ENCODE data around the gene LAMTOR4. TPM values are rescaled to one million over a fixed set of nuclear protein-coding genes. Genes with fewer than 3 reads are reported as not detected.
"Not testable (repeated sequence)": the region's sequence is repeated elsewhere in the genome, so short reads cannot be mapped to it uniquely, and the experiment has no call there.

LAMTOR4 gene
- total RNA-seq, 2 experiments from 2014 or later: 108 to 116 TPM

DNA sequence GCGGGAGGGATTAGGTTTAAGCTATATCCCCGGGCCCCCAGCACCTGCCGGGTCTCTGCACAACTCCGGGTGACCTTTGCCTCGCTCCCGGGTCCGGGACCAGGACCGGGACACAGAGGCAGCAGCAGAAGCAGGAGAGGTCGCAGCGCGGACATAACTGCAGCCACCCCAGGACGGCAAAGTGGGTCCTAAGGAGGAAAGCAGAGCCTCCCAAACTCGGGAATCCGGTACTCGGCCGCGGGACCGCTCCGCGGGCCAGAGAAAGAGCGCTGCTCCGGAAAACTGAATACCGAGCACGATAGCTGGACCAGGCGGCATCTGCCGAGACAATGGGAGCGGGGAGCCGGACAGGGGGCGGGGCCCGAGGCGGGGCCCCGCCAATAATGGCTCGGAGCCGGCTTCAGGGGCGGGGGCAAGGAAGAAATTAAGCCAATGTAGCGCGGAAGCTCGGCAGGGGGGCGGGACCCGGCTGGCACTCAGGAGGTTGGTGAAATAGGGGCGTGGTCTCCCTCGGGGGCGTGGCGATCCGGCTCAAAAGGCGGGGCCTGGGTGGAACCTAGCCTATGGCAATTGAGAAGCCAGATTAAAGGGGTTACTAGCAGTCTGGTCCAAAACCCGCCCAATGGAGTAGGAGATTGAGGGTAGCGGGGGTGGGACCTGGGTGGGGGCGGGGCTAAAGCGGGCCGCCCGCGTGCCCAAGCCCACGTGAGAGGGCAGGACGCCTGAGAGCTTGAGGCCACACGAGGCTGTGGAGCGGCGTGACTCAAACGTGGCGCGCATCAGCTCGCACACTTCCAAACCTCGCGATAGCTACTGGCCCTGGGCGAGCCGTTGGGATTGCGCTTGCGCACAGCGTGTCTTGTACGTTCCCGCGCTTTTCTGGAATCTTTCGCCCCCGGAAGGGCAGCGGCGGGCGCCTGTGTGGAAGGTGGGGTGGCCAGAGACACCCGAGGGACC, 28.6 kb downstream of the LAMTOR4 start, which contains the start of the genes GPC2 and STAG3:
GPC2 (minus strand) TSS at position 337 of the 957 bp plus-strand sequence; CDS start at position 155, 182 bp downstream.
STAG3 (plus strand) TSS at position 874 of the 957 bp plus-strand sequence. CDS start 2,639 bp downstream, outside the sequence.
- intact Hi-C loops (cut with micrococcal nuclease): no loop called here
- Mint-ChIP-seq H3K9me3 (peaks cover 3% of the 10 kb centered on the region), H3K4me1 (ENCODE audit: low read depth) (peaks cover 32% of the 10 kb centered on the region), H3K27me3 (no peaks in the 10 kb centered on the region), H3K27ac (peak within 1 kb of the TSS; percentile 25), H3K4me3 (peak within 1 kb of the TSS; percentile 76), H3K36me3 (ENCODE audit: low read depth) (no peaks in the 10 kb centered on the region)
- peak; percentile 91 for ATAC-seq
- ChIA-PET POLR2A (interaction anchor here (0.7 to 4.1 kb wide), 7 partner anchors 11 to 388 kb away, joined by 3 to 18 read pairs (median 3); no protein-coding TSS in a partner anchor), CTCF (interaction anchor here (0.6 to 2.3 kb wide), 6 partner anchors 10 to 46 kb away, joined by 3 to 10 read pairs (median 4); partner anchors contain the start of genes GAL3ST4 and PVRIG)
- TF ChIP-seq, protein P1, sequence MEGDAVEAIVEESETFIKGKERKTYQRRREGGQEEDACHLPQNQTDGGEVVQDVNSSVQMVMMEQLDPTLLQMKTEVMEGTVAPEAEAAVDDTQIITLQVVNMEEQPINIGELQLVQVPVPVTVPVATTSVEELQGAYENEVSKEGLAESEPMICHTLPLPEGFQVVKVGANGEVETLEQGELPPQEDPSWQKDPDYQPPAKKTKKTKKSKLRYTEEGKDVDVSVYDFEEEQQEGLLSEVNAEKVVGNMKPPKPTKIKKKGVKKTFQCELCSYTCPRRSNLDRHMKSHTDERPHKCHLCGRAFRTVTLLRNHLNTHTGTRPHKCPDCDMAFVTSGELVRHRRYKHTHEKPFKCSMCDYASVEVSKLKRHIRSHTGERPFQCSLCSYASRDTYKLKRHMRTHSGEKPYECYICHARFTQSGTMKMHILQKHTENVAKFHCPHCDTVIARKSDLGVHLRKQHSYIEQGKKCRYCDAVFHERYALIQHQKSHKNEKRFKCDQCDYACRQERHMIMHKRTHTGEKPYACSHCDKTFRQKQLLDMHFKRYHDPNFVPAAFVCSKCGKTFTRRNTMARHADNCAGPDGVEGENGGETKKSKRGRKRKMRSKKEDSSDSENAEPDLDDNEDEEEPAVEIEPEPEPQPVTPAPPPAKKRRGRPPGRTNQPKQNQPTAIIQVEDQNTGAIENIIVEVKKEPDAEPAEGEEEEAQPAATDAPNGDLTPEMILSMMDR (IDR thresholded peaks at IDR 0.05): no peak
- peak; percentile 99 for DNase-seq

DNA sequence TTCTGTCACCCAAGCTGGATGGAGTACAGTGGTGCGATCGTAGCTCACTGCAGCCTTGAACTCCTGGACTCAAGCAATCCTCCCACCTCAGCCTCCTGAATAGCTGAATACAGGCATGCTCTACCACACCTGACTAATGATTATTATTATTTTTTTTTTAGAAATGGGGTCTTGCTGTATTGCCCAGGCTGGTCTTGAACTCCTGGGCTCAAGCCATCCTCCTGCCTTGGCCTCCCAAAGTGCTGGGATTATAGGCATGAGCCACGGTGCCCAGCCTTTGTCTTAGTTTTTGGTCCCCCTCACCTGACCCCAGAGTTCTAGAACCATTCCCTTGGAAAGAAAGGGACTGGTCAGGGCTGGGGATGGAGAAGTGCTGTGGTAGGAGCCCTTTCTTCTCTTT, 31.4 kb downstream of the LAMTOR4 start:
- peak overlapping the region; percentile 55 for H3K4me3 Mint-ChIP-seq
- H3K4me1 Mint-ChIP-seq (ENCODE audit: low read depth): peaks cover 42% of the 10 kb centered on the region
- POLR2A ChIA-PET: interaction anchor here (1.1 to 2.7 kb wide), 3 partner anchors 14 to 31 kb away, joined by 3 to 11 read pairs (median 4); no protein-coding TSS in a partner anchor
- CTCF ChIA-PET: interaction anchor here (0.7 to 2.7 kb wide), 5 partner anchors 9 to 50 kb away, joined by 3 to 17 read pairs (median 8); no protein-coding TSS in a partner anchor
- H3K9me3 Mint-ChIP-seq; H3K27me3 Mint-ChIP-seq; DNase-seq; intact Hi-C loops (cut with micrococcal nuclease); ATAC-seq; H3K36me3 Mint-ChIP-seq (ENCODE audit: low read depth): not testable (repeated sequence)
- peak overlapping the region; percentile 87 for H3K27ac Mint-ChIP-seq

- H3K4me3 Mint-ChIP-seq; H3K36me3 Mint-ChIP-seq (ENCODE audit: low read depth); DNase-seq; H3K27me3 Mint-ChIP-seq; intact Hi-C loops (cut with micrococcal nuclease); H3K9me3 Mint-ChIP-seq; ATAC-seq: not testable (repeated sequence)
- peak overlapping the region; percentile 55 for H3K27ac Mint-ChIP-seq
- ChIA-PET CTCF (interaction anchor here (1.0 kb wide), 1 partner anchor 40 kb away, joined by 3 read pairs; no protein-coding TSS in a partner anchor), POLR2A (interaction anchor here (2.7 kb wide), 1 partner anchor 11 kb away, joined by 11 read pairs; no protein-coding TSS in a partner anchor)
- H3K4me1 Mint-ChIP-seq (ENCODE audit: low read depth): peaks cover 35% of the 10 kb centered on the region
Measured at GRCh38 chr7:100182616-100183015, 33.9 kb downstream of the LAMTOR4 start.

DNA sequence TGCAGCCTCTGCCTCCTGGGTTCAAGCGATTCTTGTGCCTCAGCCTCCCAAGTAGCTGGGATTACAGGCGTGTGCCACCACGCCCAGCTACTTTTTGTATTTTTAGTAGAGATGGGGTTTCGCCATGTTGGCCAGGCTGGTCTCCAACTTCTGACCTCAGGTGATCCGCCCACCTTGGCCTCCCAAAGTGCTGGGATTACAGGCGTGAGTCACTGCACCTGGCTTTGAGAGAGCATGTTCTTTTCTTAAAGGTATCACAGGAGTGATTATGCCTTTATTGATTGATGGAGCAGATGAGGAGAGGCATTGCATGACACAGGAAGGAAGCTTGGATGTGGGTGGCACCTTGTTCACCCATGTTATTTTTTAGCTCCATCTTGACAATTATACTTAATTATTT, 34.4 kb downstream of the LAMTOR4 start:
- DNase-seq; intact Hi-C loops (cut with micrococcal nuclease); ATAC-seq; H3K36me3 Mint-ChIP-seq (ENCODE audit: low read depth); H3K4me3 Mint-ChIP-seq; H3K27ac Mint-ChIP-seq; H3K9me3 Mint-ChIP-seq; H3K27me3 Mint-ChIP-seq: not testable (repeated sequence)
- H3K4me1 Mint-ChIP-seq (ENCODE audit: low read depth): peaks cover 33% of the 10 kb centered on the region
- ChIA-PET POLR2A (interaction anchor here (2.7 kb wide), 1 partner anchor 11 kb away, joined by 11 read pairs; no protein-coding TSS in a partner anchor), CTCF (interaction anchor here (0.9 to 1.3 kb wide), 2 partner anchors 25 to 35 kb away, joined by 3 to 5 read pairs; no protein-coding TSS in a partner anchor)

- CTCF ChIA-PET: interaction anchor here (1.0 to 1.5 kb wide), 5 partner anchors 9 to 222 kb away, joined by 3 to 4 read pairs (median 3); no protein-coding TSS in a partner anchor
- Mint-ChIP-seq H3K27me3 (no peaks in the 10 kb centered on the region), H3K4me3 (no peak overlapping the region), H3K36me3 (ENCODE audit: low read depth) (no peaks in the 10 kb centered on the region), H3K27ac (no peak overlapping the region), H3K9me3 (no peaks in the 10 kb centered on the region), H3K4me1 (ENCODE audit: low read depth) (peaks cover 38% of the 10 kb centered on the region)
- TF ChIP-seq, protein P1 (IDR thresholded peaks at IDR 0.05): no peak
- POLR2A ChIA-PET: interaction anchor here (0.9 kb wide), 1 partner anchor 26 kb away, joined by 3 read pairs; no protein-coding TSS in a partner anchor
- intact Hi-C loops (cut with micrococcal nuclease): no loop called here
- ATAC-seq: no peak
- no peak for DNase-seq
Measured at GRCh38 chr7:100185726-100186125, 37.0 kb downstream of the LAMTOR4 start.

GRCh38 chr7:100189061-100189460, 40.3 kb downstream of the LAMTOR4 start:
- TF ChIP-seq, protein P1 (IDR thresholded peaks at IDR 0.05): no peak
- H3K27ac Mint-ChIP-seq: no peak overlapping the region
- H3K36me3 Mint-ChIP-seq (ENCODE audit: low read depth): no peaks in the 10 kb centered on the region
- H3K4me1 Mint-ChIP-seq (ENCODE audit: low read depth): peaks cover 30% of the 10 kb centered on the region
- H3K4me3 Mint-ChIP-seq: no peak overlapping the region
- CTCF ChIA-PET: interaction anchor here (0.8 to 4.3 kb wide), 13 partner anchors 8 to 165 kb away, joined by 3 to 46 read pairs (median 9); partner anchors contain the start of genes GAL3ST4, GPC2 and STAG3
- intact Hi-C loops (cut with micrococcal nuclease): no loop called here
- ATAC-seq (no peak), DNase-seq (no peak)
- no peaks in the 10 kb centered on the region for H3K27me3 Mint-ChIP-seq
- no peaks in the 10 kb centered on the region for H3K9me3 Mint-ChIP-seq
- POLR2A ChIA-PET: interaction anchor here (0.7 to 1.7 kb wide), 3 partner anchors 20 to 1329 kb away, joined by 3 to 5 read pairs (median 3); no protein-coding TSS in a partner anchor
